Esophagus squamous epithelium (tissue), 4 donors: ENCODE results near the gene SV2B.

Source experiments
- POLR2A ChIP-seq, 4 donors: fragments of 450-650 bp; IDR thresholded peaks; one replicate each; pipeline ENCODE4 v1.6.1; 2017; ENCODE audit warnings: antibody characterized with exemption in 4 of 4, mild to moderate bottlenecking in 4 of 4, moderate library complexity in 3 of 4
- TF ChIP-seq, protein P1 (sequence below), 6 experiments: fragments of 450-650 bp in 4 of 6; fragments of 200-600 bp in 2 of 6; sonication (generic) in 2 of 6; IDR thresholded peaks; one replicate each; pipeline ENCODE4 v1.5.1; 2016 to 2019; ENCODE audit warnings: antibody characterized with exemption in 6 of 6, mild to moderate bottlenecking in 4 of 6, moderate library complexity in 4 of 6

DNA sequence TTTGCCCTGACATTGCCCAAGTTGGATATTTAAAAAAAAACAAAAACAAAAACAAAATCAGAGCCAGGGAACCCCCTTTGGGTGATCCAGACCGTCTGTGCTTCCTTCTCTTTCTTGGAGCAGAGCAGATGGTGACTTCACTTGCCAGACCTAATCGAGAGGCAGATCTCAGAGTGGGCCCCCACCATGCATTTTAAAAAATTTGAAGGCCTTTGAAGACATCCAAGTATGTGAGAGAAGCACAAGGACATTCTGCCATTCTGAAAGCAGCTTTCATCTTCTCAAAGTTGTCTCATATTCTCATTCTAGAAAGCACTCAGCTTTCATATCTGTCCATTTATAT lies 93.3 kb downstream of the SV2B start:
- TF ChIP-seq, protein P1, sequence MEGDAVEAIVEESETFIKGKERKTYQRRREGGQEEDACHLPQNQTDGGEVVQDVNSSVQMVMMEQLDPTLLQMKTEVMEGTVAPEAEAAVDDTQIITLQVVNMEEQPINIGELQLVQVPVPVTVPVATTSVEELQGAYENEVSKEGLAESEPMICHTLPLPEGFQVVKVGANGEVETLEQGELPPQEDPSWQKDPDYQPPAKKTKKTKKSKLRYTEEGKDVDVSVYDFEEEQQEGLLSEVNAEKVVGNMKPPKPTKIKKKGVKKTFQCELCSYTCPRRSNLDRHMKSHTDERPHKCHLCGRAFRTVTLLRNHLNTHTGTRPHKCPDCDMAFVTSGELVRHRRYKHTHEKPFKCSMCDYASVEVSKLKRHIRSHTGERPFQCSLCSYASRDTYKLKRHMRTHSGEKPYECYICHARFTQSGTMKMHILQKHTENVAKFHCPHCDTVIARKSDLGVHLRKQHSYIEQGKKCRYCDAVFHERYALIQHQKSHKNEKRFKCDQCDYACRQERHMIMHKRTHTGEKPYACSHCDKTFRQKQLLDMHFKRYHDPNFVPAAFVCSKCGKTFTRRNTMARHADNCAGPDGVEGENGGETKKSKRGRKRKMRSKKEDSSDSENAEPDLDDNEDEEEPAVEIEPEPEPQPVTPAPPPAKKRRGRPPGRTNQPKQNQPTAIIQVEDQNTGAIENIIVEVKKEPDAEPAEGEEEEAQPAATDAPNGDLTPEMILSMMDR (IDR thresholded peaks at IDR 0.05), result no peak
- TF ChIP-seq POLR2A (IDR thresholded peaks at IDR 0.05), result no peak
